CD14-positive monocyte (primary cell): Measurements from ENCODE around the gene HAUS6. TPM values are rescaled to one million over a fixed set of nuclear protein-coding genes. Genes with fewer than 3 reads are reported as not detected.

ENCODE experiments used
- DNase-seq, 3 donors: peaks; one replicate each; pipeline ENCODE4 v3.0.0-alpha.2; 2011 to 2022
- H2AFZ ChIP-seq: 2 replicates; pipeline ENCODE4 v1.6.0; 2012; ENCODE audit warnings: mild to moderate bottlenecking, low read depth, low read length, inconsistent platforms; ENCODE audit not compliant: insufficient read depth, poor library complexity, severe bottlenecking
- H3K27ac ChIP-seq, 2 donors: 1 replicate in 1 of 2; 2 replicates in 1 of 2; pipeline ENCODE4 v1.5.1; 2012 to 2013; ENCODE audit warnings: low read length in 2 of 2, control low read depth in 1 of 2, inconsistent platforms in 1 of 2, low read depth in 1 of 2, mild to moderate bottlenecking in 1 of 2
- H3K27me3 ChIP-seq, 2 donors: one replicate each; pipeline versions ENCODE4 v1.6.0 to v1.6.1; 2011 to 2013; ENCODE audit warnings: low read length in 2 of 2; ENCODE audit not compliant: control insufficient read depth in 2 of 2, insufficient read depth in 2 of 2
- H3K36me3 ChIP-seq, 2 donors: replicated peaks in 1 of 2; 1 replicate in 1 of 2; 2 replicates in 1 of 2; pipeline versions ENCODE4 v1.5.1 to v1.6.1; 2012 to 2013; ENCODE audit warnings: low read length in 2 of 2, control low read depth in 1 of 2, inconsistent platforms in 1 of 2, mild to moderate bottlenecking in 1 of 2; ENCODE audit not compliant: insufficient read depth in 2 of 2, control insufficient read depth in 1 of 2
- H3K4me1 ChIP-seq, 2 donors: 1 replicate in 1 of 2; 2 replicates in 1 of 2; pipeline versions ENCODE4 v1.5.1 to v1.6.1; 2012 to 2013; ENCODE audit warnings: low read length in 2 of 2, control low read depth in 1 of 2, inconsistent platforms in 1 of 2, mild to moderate bottlenecking in 1 of 2, moderate library complexity in 1 of 2; ENCODE audit not compliant: insufficient read depth in 2 of 2, control insufficient read depth in 1 of 2
- H3K4me2 ChIP-seq: replicated peaks from 2 replicates; pipeline ENCODE3; 2012; ENCODE audit warnings: low read length, moderate library complexity, mild to moderate bottlenecking; ENCODE audit not compliant: poor library complexity, severe bottlenecking; ENCODE audit errors: extremely low read depth
- H3K4me3 ChIP-seq, 3 experiments: fragments of 200-600 bp in 1 of 3; sonication (generic) in 1 of 3; replicated peaks in 1 of 3; 1 replicate in 2 of 3; 2 replicates in 1 of 3; pipeline ENCODE4 v1.5.1; 2011 to 2013; ENCODE audit warnings: low read length in 3 of 3, mild to moderate bottlenecking in 3 of 3, control low read depth in 2 of 3, low read depth in 2 of 3, inconsistent platforms in 1 of 3, moderate library complexity in 1 of 3
- H3K79me2 ChIP-seq: 2 replicates; pipeline ENCODE4 v1.6.0; 2012; ENCODE audit warnings: mild to moderate bottlenecking, control low read depth, inconsistent platforms, low read length, moderate library complexity; ENCODE audit not compliant: insufficient read depth
- H3K9ac ChIP-seq: 2 replicates; pipeline ENCODE4 v1.6.0; 2017; ENCODE audit warnings: low read length, mild to moderate bottlenecking; ENCODE audit not compliant: insufficient read depth, poor library complexity, severe bottlenecking
- H3K9me3 ChIP-seq, 2 donors: replicated peaks in 1 of 2; 1 replicate in 1 of 2; 2 replicates in 1 of 2; pipeline versions ENCODE4 v1.5.1 to v1.6.1; 2012 to 2013; ENCODE audit warnings: low read length in 2 of 2, control low read depth in 1 of 2; ENCODE audit not compliant: control insufficient read depth in 1 of 2, insufficient read depth in 1 of 2
- H4K20me1 ChIP-seq: 2 replicates; pipeline ENCODE4 v1.6.0; 2012; ENCODE audit warnings: mild to moderate bottlenecking, low read length, control low read depth, moderate library complexity; ENCODE audit not compliant: insufficient read depth
- H3K27ac Mint-ChIP-seq, 7 donors: one replicate each; pipeline ENCODE4 v1.8.0; 2020; ENCODE audit warnings: mild to moderate bottlenecking in 7 of 7, mixed read lengths in 7 of 7, moderate library complexity in 6 of 7, inconsistent platforms in 2 of 7
- H3K27me3 Mint-ChIP-seq, 3 donors: one replicate each; pipeline ENCODE4 v1.8.0; 2021 to 2022; ENCODE audit warnings: low read depth in 3 of 3, mild to moderate bottlenecking in 3 of 3, mixed read lengths in 3 of 3, moderate library complexity in 3 of 3, inconsistent platforms in 1 of 3
- H3K36me3 Mint-ChIP-seq, 2 donors: one replicate each; pipeline ENCODE4 v1.8.0; 2020; ENCODE audit warnings: mixed read lengths in 2 of 2, inconsistent platforms in 1 of 2, mild to moderate bottlenecking in 1 of 2
- H3K4me1 Mint-ChIP-seq: one replicate; pipeline ENCODE4 v1.8.0; 2020; ENCODE audit warnings: mild to moderate bottlenecking, mixed read lengths
- H3K4me3 Mint-ChIP-seq, 2 donors: one replicate each; pipeline ENCODE4 v1.8.0; 2020; ENCODE audit warnings: mild to moderate bottlenecking in 2 of 2, mixed read lengths in 2 of 2, moderate library complexity in 1 of 2
- H3K9me3 Mint-ChIP-seq, 7 donors: one replicate each; pipeline ENCODE4 v1.8.0; 2020 to 2022; ENCODE audit warnings: mixed read lengths in 7 of 7, mild to moderate bottlenecking in 6 of 7, moderate library complexity in 6 of 7, inconsistent platforms in 2 of 7
- WGBS: methylation state at CpG from one replicate; pipeline ENCODE4 v1.1.5; 2013; ENCODE audit warnings: missing lambda C conversion rate; ENCODE audit not compliant: insufficient coverage; 5-methylcytosine and 5-hydroxymethylcytosine counted together
- intact Hi-C, 2 donors: fragments of 100-400 bp; cut with micrococcal nuclease; formaldehyde crosslinking; loops; one replicate each; pipeline versions ENCODE4 v1.15.0 to v1.15.1; 2023
- polyA plus RNA-seq, 3 donors: library from polyadenylated mRNA; depleted of rRNA in 1 of 3; unstranded in 2 of 3; stranded (reverse) in 1 of 3; fragments of 300-500 nt in 2 of 3; fragments of >200 nt in 1 of 3; fragmentation: Illumina TruSeq in 2 of 3; gene quantifications; 1 replicate in 2 of 3; 2 replicates in 1 of 3; pipeline ENCODE4 v1.2.3, GENCODE V29; 2012 to 2021
- TF ChIP-seq, protein P1 (sequence below): fragments of 200-600 bp; IDR thresholded peaks from one replicate; pipeline ENCODE4 v1.8.0; 2022; ENCODE audit warnings: antibody characterized with exemption, mild to moderate bottlenecking

Gene HAUS6
- polyA plus RNA-seq, 3 donors: 1.3 to 4.1 (median 2.3) TPM

GRCh38 chr9:19124430-19124793, 21.7 kb upstream of the HAUS6 start:
- H3K27ac ChIP-seq: peak overlapping the region in 1 of 2 donors; percentile 63
- no peak overlapping the region for H2AFZ ChIP-seq
- Mint-ChIP-seq H3K27me3 (peaks cover 0 to under 1% (median 0%) of the 10 kb centered on the region in 3 donors), H3K36me3 (peaks cover 50 to 58% of the 10 kb centered on the region in 2 donors), H3K27ac (peak overlapping the region in 2 of 7 donors; percentile 15 to 53), H3K9me3 (no peaks in the 10 kb centered on the region), H3K4me3 (peak overlapping the region in 1 of 2 donors; percentile 89), H3K4me1 (peaks cover 52% of the 10 kb centered on the region)
- TF ChIP-seq, protein P1, sequence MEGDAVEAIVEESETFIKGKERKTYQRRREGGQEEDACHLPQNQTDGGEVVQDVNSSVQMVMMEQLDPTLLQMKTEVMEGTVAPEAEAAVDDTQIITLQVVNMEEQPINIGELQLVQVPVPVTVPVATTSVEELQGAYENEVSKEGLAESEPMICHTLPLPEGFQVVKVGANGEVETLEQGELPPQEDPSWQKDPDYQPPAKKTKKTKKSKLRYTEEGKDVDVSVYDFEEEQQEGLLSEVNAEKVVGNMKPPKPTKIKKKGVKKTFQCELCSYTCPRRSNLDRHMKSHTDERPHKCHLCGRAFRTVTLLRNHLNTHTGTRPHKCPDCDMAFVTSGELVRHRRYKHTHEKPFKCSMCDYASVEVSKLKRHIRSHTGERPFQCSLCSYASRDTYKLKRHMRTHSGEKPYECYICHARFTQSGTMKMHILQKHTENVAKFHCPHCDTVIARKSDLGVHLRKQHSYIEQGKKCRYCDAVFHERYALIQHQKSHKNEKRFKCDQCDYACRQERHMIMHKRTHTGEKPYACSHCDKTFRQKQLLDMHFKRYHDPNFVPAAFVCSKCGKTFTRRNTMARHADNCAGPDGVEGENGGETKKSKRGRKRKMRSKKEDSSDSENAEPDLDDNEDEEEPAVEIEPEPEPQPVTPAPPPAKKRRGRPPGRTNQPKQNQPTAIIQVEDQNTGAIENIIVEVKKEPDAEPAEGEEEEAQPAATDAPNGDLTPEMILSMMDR: no peak
- H3K9ac ChIP-seq: no peak overlapping the region
- H3K27me3 ChIP-seq: no peaks in the 10 kb centered on the region
- H3K4me1 ChIP-seq: peaks cover 42 to 53% of the 10 kb centered on the region in 2 donors
- H3K4me3 ChIP-seq: peak overlapping the region in 1 of 3 experiments; percentile 95
- DNase-seq: no peak
- H4K20me1 ChIP-seq: peaks cover 17% of the 10 kb centered on the region
- H3K36me3 ChIP-seq: peaks cover 36 to 53% of the 10 kb centered on the region in 2 donors
- H3K4me2 ChIP-seq: peak overlapping the region; percentile 55
- peaks cover 22% of the 10 kb centered on the region for H3K79me2 ChIP-seq
- H3K9me3 ChIP-seq: no peaks in the 10 kb centered on the region
- intact Hi-C loops: no loop called here

DNA sequence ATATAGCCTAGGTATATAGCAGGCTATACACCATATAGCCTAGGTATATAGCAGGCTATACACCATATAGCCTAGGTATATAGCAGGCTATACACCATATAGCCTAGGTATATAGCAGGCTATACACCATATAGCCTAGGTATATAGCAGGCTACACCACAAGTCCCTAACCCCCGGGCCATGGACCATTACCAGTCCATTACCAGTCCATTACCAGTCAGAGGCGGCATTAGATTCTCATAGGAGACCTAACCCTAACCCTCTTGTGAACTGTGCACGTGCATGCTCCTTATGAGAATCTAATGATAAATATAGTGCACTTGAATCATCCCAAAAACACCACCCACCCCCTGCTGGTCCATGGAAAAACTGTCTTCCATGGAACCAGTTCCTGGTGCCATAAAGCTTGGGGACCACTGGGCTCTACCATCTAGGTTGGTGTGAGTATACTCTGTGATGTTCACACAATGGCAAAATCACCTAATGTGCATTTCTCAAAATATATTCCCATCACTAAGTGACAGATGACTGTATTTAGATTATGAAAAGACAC, 19.9 kb upstream of the HAUS6 start:
- H3K27me3 ChIP-seq: no peaks in the 10 kb centered on the region
- H4K20me1 ChIP-seq: peaks cover 17% of the 10 kb centered on the region
- H3K27ac Mint-ChIP-seq: peak overlapping the region in 1 of 7 donors; percentile 35
- H3K4me2 ChIP-seq: no peak overlapping the region
- DNase-seq: no peak
- H3K27me3 Mint-ChIP-seq: no peaks in the 10 kb centered on the region
- no peak overlapping the region for H3K4me3 Mint-ChIP-seq
- TF ChIP-seq, protein P1: no peak
- H3K79me2 ChIP-seq: peaks cover 22% of the 10 kb centered on the region
- no CpG with 5 or more reads among the region's 3 CpGs for WGBS
- peaks cover 53% of the 10 kb centered on the region for H3K4me1 Mint-ChIP-seq
- H3K4me3 ChIP-seq: no peak overlapping the region
- peaks cover 45 to 60% of the 10 kb centered on the region in 2 donors for H3K4me1 ChIP-seq
- H2AFZ ChIP-seq: no peak overlapping the region
- no peaks in the 10 kb centered on the region for H3K9me3 ChIP-seq
- H3K27ac ChIP-seq: no peak overlapping the region
- H3K36me3 ChIP-seq: peaks cover 42 to 66% of the 10 kb centered on the region in 2 donors
- no peaks in the 10 kb centered on the region for H3K9me3 Mint-ChIP-seq
- H3K9ac ChIP-seq: no peak overlapping the region
- intact Hi-C loops: no loop called here
- H3K36me3 Mint-ChIP-seq: peaks cover 62 to 73% of the 10 kb centered on the region in 2 donors
